Mucosa of gallbladder (tissue), 1 donor: ENCODE measurements around the gene PLEKHA7. TPM values are rescaled to one million over a fixed set of nuclear protein-coding genes. Genes with fewer than 3 reads are reported as not detected.

Source experiments
- DNase-seq: peaks from one replicate; pipeline ENCODE4 v3.0.0-alpha.2; 2020; ENCODE audit warnings: low spot score
- total RNA-seq: library from RNA; stranded (reverse); gene quantifications from one replicate; pipeline ENCODE4 v1.2.1, GENCODE V29; 2021
- donor health status: DM: no; HTN: no; CAD: no.

Gene PLEKHA7
- total RNA-seq, 1 donor from 2014 or later = 60.9 TPM

DNA sequence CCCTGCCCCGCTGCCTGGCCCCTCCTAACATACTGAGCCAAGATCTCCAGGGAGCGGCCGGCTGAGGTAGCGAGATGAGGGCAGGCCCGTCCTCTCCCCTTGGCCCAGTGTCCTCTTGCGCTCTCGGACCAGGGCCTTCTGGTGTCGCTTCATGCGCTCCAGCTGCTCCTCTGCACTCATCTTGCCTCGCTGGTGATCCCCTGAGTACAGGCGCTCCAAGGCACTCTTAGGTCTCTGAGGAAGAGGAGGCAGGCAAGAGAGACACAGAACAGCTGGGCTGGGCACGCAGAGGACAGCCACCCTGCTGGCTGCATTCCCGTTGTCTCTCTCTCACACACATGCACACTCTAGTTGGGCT lies 225.2 kb downstream of the PLEKHA7 start:
- DNase-seq = no peak

DNA sequence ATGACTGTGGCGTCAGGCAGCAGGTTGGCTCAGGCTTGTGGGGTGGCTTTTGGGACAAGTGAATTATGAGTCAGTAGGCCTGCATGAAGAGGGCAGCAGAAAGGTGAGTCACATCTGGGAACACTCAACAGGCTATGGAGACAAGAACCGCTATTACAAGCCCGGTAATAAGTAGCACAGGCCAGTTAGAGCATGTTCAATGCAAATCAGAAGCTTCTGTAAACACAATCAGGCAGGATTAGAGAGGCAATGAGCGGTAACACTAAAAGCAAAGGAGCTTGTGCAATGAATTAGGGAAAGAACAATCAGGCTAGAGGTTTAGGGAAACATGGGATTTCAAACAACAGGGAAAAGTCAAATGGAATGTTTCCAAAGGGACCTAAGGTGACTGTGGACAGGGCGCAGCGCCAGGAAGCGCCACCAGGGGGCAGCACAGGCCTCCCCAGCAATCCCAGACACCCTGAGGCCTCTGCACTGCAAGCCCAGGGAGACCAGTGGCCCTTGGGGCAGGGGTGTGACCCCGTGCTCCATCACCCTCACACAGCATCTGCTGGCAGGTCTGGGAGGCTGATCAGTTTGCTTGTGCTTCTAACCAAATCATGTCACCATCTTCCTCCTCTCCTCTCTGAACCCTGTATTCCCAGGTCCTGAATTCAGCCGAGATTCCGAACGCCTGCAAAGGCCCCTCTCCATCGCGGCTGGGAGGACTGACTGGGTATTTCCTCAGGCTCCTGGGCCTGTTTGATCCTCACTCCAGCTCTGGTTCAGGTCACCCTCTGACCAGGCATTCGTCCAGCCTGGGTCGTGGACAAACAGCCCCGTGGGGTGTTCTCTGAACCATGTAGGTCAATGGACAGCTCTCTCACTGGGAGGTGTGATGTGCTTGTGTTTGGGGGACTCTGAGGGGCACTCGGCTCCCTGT lies 225.8 kb downstream of the PLEKHA7 start:
- DNase-seq = peak; percentile 67

DNA sequence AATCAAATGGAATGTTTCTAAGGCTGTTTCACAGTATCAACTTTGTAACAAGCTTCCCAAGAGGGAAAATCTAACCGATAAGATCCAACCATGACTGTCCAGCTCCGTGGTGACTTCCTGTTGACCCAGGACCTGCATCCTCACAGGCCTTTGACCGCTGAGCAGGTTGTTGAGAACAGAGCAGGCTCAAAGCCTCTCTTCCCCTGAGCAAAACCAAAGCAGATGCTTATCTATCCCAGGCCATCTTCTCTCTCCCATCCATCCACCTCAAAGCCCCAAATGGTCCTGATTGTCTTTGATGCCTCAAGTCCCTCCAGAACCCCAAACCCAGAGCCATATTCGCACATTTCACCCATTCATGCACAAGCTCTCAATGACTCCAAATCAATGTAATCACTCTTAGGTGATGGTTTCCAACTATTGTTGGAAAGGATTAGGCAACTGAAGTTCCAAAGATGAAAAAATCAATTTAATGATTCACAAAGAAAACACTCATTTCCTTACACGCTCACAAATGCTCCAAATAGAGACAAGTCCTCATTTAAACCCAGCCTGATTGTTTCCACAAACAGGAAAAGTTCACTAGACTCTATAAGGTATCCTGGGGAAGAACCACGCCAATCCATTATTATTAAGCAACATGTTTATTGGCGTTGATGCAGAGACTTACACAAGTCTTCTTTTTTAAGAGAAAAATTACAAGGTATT lies 227.0 kb downstream of the PLEKHA7 start:
- no peak for DNase-seq

DNA sequence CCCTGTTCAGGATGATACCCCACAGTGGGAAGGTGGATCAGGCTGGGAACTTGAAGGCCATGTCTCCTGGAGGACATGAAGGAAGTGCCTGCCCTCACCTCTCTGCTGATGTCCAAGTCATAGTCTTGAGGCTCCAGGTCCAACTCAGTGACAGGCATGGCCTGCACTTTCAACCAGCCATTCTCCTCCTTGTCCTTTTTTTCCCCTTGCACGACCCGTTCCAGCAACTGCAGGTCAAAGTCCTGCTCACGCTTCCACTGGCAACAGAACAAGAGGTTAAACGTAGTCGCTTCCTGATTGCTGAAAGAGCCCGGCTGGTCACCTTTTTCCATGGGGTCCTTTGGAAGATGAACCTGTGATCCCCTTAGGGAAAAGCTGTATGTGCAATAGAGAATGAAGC lies 228.1 kb downstream of the PLEKHA7 start:
- DNase-seq = peak; percentile 32

DNA sequence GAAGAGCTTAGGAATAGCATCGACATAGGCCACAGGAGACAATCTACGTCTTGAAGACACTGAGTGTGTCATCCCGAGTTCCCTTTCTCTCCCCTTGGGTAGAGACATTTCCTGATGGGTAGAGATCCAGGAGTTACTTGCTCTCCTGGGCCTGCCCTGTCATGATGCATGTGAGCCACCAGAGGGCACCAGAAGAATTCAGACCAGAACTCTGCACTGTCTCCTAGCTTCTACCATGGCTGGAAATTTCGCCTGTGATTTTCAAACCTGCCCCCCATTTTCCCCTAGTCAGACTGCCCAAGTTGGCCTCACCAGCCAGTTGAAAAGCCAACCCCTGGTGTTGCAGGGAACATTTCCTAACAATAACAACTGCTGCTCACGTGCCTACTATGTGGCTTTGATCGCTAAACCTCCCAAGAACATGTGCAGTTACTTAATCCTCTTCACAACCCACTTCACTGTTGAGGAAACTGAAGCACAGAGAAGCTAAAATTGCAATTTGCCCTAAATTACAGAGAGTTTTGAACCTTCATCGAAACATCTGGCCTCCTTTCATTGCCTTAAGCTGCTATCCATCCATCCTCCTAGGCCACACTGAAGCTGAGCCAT lies 228.6 kb downstream of the PLEKHA7 start:
- peak; percentile 76 for DNase-seq

DNA sequence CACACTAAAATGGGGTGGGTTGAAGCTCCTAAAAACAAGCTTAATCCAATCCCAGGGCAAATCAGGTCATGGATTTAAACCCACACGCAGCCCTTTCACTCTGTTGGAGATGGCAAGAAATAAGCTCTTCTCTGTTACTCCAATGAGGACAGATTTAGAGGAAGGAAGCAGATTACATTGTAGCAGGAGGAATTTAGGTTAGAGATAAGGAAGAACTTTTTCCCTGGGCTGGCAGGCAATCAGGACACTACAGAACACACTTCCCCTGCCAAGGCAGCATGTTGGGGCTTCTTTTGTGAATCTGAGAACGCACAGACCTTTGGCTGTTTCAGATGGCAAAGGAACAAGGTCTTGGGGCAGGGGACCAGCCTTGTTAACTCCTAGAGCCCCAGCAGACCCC lies 229.5 kb downstream of the PLEKHA7 start:
- DNase-seq = no peak

DNA sequence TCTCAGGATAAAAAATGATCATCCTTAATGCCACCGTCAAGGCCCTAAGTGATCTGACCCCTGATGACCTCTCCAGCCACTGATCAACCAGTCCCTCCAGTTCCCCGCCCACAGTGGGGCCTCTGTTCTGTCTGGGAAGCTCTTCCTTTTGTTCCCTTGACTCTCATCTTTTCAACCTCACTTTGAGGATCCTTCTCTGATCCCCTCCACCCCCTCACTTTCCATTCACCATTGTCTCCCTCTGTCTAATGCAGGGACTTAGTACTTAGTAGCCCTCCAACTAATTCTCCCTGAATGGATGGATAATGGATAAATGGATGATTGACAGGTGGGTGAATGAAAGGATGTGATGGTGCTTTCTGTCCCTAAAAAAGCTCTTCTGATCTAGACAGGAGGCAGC lies 230.1 kb downstream of the PLEKHA7 start:
- no peak for DNase-seq

DNA sequence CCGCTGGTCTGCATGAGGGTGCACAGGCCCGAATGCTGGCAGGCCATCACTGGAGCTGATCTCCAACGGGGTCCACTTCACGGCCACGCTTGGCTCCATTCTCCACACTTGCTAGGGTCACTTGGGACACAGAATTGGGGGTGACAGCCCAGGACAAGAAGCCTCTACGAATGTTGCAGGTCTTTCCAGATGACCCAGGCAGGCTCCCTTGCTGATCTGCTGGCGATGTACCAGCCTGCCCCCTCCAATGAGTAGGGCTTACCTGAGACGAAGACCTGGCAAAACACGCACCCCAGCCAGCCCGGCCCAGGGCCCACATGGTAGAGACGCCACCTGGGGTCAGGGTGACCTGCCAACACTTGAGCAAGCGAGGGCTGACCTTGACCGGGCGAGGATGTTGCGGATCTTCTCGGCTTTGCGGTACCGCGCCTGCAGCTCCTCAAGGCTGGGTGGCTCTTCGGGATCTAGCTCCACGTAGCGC lies 230.9 kb downstream of the PLEKHA7 start:
- no peak for DNase-seq

DNA sequence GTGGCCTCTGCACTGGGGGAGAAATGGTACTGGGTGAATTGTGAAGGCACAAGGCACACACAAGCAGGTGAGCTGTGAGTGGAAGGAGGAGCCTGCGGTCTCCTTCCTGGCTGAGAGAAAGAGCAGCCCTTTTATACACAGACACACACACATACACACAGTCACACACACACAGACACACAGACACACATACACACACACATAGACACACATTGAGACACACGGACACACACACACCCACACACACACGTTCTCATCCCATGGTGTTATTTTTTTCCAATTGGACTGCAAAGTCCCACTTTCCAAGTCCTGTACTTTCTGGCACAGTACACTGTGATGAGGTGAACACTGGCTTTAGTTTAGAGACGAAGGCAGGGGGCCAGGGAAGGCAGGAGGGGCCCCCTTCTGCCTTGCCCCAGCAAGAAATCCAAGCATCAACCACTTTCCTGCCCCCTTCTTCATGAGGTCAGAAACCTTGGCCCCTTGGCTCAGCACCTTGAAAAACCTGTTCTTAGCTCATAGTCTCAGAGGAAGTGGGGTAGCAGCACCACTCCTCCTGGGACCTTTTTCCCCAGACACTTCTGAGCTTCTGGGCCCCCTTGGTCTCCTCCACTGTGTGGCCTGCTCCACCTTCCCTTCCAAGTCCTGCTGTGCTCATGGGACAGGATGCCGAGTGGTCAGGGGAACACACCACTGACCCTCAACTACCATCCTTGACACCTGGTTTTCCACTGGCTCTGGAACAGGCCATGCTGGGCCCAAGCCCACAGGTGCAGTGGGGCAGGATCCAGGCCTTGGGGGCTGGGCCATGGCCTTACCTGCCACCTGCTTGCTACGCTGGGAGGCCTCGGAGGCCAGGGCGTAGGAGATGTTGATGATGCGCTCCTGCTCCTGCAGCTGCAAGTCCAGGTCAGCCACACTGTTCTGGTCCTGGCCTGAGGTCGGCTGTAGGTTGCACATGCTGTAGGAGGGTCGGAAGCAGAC lies 232.0 kb downstream of the PLEKHA7 start:
- peak; percentile 47 for DNase-seq

DNA sequence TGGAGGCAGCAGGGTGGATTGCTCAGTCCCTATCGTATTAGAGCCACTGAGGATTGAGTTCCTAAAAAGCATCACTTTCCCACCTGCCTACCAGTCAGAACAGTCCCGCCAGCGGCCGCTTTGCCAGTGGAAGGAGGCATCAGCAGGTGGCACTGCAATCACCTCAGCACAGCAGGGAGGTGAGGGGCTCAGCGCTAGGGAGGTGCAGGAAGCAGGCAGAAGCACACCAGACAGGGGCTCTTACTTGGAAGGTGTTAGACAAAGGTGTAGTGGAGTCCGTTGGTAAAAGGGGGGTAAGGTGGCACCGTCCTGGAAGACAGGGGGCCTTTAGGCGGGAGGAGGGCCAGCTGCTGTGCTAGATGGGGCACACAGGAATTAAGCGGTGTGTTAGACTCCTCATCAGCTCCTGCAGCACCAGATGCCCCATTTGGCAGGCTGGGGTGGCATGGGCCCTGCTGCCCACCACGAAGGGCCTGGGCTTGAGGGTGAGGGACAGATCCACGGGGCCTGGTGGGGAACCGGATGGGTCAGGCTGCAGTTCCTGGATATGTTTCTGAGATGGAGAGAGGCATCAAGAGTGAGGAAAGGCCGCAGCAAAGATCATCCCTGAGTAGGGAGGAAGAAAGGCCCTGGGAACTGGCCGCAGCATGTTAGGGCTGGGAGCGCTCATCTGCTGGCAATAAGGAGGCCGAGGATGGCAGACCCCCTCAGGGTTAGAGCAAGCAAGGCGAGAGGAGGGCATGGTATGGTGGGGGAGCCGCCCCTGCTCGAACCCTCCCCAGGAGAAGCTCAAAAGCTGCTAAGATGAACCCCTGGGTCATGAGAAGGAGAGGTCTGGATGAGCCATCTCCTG lies 233.3 kb downstream of the PLEKHA7 start:
- DNase-seq = no peak

DNA sequence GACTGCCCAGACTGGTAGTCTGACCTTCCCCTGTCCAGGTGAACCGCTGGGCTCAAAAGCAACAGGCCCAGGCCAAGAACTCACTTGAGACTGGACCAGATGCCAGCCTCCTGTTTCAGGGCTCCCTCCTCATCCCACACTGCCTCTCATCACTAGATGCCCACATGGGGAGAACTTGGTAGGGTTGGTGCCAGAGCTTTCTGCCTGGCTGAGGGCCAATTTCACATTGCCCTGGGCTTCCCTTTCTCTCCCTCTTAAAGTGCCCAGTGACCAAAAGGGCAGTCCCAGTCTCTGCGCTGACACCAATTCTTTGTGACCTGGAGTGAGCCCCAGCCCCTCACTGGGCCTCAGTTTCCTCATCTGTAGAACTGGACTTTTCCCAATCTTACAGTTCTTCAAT lies 234.1 kb downstream of the PLEKHA7 start:
- DNase-seq = no peak

DNA sequence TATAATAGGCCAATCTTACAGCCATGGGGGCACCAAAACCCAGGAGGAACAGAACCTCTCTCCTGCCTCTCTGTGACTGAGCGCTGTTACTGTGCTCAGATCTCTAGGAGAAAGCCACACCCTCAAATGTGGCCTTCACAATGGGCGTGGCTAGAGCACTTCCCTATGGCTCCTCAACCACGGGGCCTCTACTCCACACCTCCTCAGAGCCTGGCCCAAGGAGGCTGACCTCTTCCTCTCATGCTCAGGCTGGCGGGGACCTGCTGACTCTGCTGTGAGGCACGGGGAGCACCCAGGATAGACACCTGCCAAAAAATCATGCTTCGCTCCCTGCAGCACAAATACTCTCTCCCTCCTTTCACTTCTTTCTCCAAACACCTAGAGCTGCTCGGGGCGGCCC lies 234.8 kb downstream of the PLEKHA7 start:
- DNase-seq = no peak

DNA sequence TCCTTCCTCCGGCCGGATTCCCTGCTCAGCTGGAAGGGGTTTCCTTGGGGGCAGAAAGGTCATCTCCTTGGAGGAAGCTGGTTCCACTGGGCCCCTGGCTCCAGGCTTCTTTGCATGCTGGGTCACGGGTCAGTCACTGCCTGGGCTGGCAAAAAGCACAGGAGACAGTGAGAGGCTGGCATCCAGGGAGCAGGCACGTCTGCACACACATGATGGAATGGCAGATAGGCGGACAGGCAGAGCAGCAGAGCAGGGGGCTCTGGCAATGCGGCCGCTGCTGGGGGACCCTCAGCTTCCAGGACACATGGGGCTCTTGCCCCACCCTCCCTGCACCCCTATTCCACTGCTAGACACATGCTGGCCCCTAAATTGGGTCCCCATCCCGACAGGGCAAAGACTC lies 235.3 kb downstream of the PLEKHA7 start:
- DNase-seq = no peak

DNA sequence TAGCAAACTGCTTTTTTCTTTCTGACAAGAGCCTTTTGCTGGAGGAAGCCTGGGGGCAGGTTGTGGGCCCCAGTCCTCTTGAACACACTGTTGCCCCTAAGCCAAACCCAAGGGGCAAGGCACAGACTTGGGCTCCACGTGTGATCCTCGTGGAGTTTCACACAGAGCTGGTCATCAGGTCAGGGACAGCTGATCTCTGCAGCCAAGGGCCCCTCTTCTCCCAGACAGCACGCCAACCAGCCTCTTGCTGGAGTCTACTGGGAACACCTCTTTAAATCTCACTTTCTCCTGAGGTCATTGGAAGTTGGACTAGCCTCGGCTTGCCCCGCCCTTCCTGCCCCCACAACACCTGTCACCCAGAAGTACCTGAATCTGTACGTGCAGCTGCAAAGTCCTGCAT lies 235.9 kb downstream of the PLEKHA7 start:
- no peak for DNase-seq

DNA sequence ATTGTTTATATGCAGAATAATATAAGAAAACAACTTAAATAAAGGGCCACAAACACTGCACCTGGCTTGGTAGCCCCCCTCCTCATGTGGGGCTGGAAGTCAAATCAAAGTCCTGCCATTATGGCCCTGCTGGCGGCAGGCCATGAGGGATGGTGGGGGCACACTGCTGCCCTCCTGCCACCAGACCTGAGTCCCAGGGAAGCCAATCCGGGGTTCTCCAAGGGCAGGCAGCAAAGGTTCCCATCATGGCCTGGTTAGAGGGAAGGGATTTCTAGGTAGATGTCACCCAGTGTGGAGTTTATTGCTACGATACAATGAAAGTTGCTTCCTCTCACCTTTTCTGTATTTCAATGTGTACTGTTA lies 236.6 kb downstream of the PLEKHA7 start:
- no peak for DNase-seq

DNA sequence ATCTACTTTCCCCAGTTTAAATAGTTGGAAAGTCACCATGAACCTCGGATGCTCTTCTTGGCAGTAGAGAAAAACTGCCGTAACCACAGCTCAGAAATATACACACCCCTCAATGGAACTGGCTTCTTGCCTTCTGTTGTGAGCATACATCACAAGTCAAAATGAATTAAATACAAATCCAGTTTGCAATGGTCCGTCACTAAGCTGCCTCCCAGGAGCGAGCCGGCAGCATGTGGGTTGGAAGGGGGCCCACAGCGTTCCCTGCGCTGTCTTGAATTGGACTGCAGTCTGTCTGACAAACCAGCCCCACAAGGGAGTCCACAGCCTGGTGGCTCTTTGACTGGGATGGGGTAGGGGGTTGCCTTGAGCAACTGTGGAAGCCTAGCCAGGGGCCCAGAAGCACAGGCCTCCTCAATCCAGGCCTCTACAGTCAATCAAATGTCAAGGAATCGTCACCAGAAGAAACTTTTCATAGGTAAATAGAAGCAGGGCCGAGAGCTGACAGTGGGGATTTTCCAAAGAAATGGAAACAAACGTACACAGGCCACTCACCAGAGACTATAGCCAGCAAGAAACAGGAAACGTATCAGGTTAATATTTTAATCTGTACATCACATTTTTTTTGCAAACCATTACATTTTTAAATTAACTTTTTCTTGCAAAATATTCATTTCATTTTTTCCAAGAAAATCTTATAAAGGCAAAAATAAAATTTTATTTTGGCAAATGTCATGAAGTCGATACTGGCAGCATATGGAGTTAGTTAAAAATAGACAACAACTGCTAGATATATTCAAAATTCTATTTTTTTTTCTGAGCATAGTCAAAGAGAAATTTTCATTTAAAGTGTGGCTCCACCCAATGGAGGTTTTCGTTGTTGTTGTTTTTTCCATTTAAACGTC lies 237.3 kb downstream of the PLEKHA7 start:
- no peak for DNase-seq

DNA sequence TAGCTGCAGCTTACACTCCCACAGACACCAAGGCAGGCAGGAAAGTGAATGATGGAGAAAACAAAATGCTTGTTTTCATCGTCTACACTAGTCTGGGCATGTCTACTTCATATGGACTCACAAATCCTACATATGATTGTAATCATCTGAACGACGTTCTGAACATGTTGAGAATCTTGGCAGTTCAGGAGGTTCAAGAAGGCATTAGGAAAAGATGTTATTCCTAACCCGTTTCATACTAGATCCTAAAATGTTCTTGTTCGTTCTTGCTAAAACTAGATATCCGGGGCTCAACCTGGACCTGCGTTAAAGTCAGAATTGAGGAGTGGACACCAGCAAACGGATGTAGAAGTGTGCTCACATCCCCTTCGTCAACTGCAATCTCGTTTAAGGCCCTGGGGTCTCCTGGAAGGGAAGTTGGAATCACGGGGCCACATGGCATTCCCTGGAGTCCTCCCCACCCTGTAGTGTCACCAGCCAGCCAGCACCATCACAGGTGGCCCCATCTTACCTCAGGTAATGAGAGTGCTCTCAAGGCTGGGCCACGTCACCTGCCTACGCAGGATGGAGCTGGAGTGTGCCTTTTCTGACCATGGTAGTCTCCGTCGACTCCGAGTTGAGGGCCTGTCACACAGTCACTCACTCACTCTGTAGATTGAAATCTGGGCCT lies 238.5 kb downstream of the PLEKHA7 start:
- DNase-seq = no peak

DNA sequence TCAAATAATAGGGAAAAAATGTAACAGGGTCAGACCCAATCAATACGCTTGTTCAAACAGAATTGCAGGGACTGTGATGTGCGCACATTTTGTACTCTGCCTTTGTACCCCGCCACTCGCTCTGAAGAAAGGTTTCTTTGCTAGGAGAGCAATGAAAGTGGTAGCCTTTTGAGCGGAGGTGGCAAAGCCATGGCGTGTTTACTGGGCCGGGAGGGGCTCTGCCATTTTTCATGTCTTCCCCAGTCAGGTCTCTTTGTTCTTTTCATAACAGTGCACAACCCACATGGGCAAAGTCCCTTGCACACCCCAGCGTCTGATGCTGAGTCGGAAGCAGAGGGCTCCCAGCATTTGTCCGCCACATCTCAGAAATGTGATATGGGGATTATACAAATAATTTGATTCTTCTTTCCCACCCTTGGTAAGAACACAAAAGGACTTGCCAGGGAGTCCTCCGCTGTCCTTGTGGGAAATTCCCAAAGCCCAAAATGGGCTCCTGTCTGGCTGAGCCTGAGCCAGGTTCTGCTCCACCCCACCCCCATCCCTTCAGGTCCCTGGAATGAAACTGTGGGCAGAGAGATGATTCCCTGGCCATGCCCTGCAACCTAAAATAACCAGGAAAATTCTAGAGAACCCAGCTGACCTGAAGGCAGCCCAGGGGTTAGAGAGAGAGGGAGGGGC lies 239.1 kb downstream of the PLEKHA7 start:
- DNase-seq = no peak
